Adrenal gland (tissue), 12 donors: ENCODE data around the gene SLC35F6. TPM values are rescaled to one million over a fixed set of nuclear protein-coding genes. Genes with fewer than 3 reads are reported as not detected.

Experiments
- DNase-seq, 7 donors: peaks; one replicate each; pipeline ENCODE4 v3.0.0-alpha.2; 2019 to 2020
- H3K27ac ChIP-seq, 5 donors: fragments of 200-600 bp; sonication (generic) in 4 of 5; 1 replicate in 3 of 5; 2 replicates in 2 of 5; pipeline versions ENCODE4 v1.5.1 to v1.8.0; 2016 to 2020; ENCODE audit warnings: mild to moderate bottlenecking in 1 of 5
- H3K27me3 ChIP-seq: fragments of 200-600 bp; 2 replicates; pipeline ENCODE4 v1.8.0; 2021
- H3K36me3 ChIP-seq, 2 donors: fragments of 200-600 bp; replicated peaks in 1 of 2; 1 replicate in 1 of 2; 2 replicates in 1 of 2; pipeline versions ENCODE4 v1.5.1 to v1.8.0; 2018 to 2022
- H3K4me1 ChIP-seq, 2 donors: fragments of 200-600 bp; replicated peaks in 1 of 2; 1 replicate in 1 of 2; 2 replicates in 1 of 2; pipeline versions ENCODE4 v1.5.1 to v1.8.0; 2018 to 2021
- H3K4me3 ChIP-seq, 4 donors: fragments of 200-600 bp; sonication (generic) in 3 of 4; one replicate each; pipeline ENCODE4 v1.5.1; 2016 to 2018
- H3K9me3 ChIP-seq, 3 donors: fragments of 200-600 bp; sonication (generic) in 1 of 3; replicated peaks in 1 of 3; 1 replicate in 2 of 3; 2 replicates in 1 of 3; pipeline versions ENCODE4 v1.5.1 to v1.8.0; 2016 to 2021
- POLR2A ChIP-seq, 2 donors: fragments of 450-650 bp; IDR thresholded peaks; one replicate each; pipeline ENCODE4 v1.6.1; 2017; ENCODE audit warnings: antibody characterized with exemption in 2 of 2, mild to moderate bottlenecking in 2 of 2, moderate library complexity in 1 of 2
- WGBS, 4 donors: extraction: QIAGEN DNeasy Blood & Tissue Kit in 2 of 4; methylation state at CpG; one replicate each; pipeline versions ENCODE4 v1.1.5 to v1.1.7; 2013 to 2017; 5-methylcytosine and 5-hydroxymethylcytosine counted together
- intact Hi-C, 2 donors: fragments of 100-400 bp; cut with DNase I; formaldehyde crosslinking; loops; one replicate each; pipeline versions ENCODE4 v1.14.1 to v1.15.0; 2022 to 2023
- polyA plus RNA-seq, 3 donors: library from polyadenylated mRNA; stranded (reverse); fragments of 200-250 nt in 2 of 3; fragments of 350-450 nt in 1 of 3; fragmentation: Illumina TruSeq in 1 of 3; extraction: RNeasy Lipid Tissue Mini Kit (QIAGEN cat#74804) in 1 of 3; gene quantifications; one replicate each; pipeline ENCODE4 v1.2.3, GENCODE V29; 2013 to 2014
- total RNA-seq, 9 donors: library from RNA; depleted of rRNA in 4 of 9; stranded (reverse); fragments of >200 nt in 4 of 9; fragments of 120-200 nt in 1 of 9; fragmentation: NEBNext Ultra II Directional in 1 of 9; extraction: Animal tissue kit (Norgen Biotek cat#: 25700) in 1 of 9; gene quantifications; one replicate each; pipeline versions ENCODE4 v1.1.0 to v1.2.4, GENCODE V29; 2013 to 2023
- TF ChIP-seq, protein P1 (sequence below), 6 experiments: fragments of 450-650 bp in 4 of 6; fragments of 200-600 bp in 2 of 6; sonication (generic) in 1 of 6; IDR thresholded peaks; 1 replicate in 5 of 6; 2 replicates in 1 of 6; pipeline versions ENCODE4 v1.5.1 to v1.8.0; 2016 to 2021; ENCODE audit warnings: antibody characterized with exemption in 6 of 6, mild to moderate bottlenecking in 2 of 6, moderate library complexity in 1 of 6
- donor health status: healthy with polysubstance abuse.
- donor health status: Bipolar disorder and iron deficiency.
- donor health status: DM: yes; HTN: yes; CAD: no.
- donor health status: DM: no; HTN: no; CAD: no.
- donor health status: DM: no; HTN: no; CAD: no.
- donor health status: DM: yes; HTN: yes; CAD: no.

SLC35F6 gene
- total and polyA plus RNA-seq, 12 donors = 20.0 to 92.4 (median 56.7) TPM

DNA sequence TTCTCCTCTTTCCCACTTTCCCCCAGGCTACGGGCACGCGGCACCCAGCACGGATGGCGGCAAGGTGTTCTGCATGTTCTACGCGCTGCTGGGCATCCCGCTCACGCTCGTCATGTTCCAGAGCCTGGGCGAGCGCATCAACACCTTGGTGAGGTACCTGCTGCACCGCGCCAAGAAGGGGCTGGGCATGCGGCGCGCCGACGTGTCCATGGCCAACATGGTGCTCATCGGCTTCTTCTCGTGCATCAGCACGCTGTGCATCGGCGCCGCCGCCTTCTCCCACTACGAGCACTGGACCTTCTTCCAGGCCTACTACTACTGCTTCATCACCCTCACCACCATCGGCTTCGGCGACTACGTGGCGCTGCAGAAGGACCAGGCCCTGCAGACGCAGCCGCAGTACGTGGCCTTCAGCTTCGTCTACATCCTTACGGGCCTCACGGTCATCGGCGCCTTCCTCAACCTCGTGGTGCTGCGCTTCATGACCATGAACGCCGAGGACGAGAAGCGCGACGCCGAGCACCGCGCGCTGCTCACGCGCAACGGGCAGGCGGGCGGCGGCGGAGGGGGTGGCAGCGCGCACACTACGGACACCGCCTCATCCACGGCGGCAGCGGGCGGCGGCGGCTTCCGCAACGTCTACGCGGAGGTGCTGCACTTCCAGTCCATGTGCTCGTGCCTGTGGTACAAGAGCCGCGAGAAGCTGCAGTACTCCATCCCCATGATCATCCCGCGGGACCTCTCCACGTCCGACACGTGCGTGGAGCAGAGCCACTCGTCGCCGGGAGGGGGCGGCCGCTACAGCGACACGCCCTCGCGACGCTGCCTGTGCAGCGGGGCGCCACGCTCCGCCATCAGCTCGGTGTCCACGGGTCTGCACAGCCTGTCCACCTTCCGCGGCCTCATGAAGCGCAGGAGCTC lies 36.2 kb upstream of the SLC35F6 start:
- peak in 2 of 7 donors; percentile 19 to 24 for DNase-seq
- intact Hi-C loops = no loop called here

DNA sequence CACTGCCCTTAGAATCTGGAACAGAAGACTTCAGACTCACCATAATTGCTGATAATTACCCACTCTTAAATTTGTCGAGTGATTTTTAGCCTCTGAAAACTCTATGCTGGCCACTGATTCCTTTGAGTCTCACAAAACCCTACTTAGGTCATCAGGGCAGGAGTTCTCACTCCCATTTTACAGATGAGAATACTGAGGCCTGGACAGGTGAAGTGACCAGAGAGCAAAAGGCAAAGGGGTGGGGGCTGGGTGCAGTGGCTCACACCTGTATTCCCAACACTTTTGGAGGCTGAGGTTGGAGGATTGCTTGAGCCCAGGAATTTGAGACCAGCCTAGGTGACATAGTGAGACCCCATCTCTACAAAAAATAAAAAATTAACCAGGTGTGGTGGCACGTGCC lies 34.8 kb upstream of the SLC35F6 start:
- Histone ChIP-seq H3K36me3 (peaks cover 0 to 36% of the 10 kb centered on the region in 2 donors), H3K27me3 (no peaks in the 10 kb centered on the region), H3K4me3 (no peak overlapping the region), H3K9me3 (no peaks in the 10 kb centered on the region), H3K27ac (peak overlapping the region; percentile 16 to 73 (median 52)), H3K4me1 (peaks cover 26 to 42% of the 10 kb centered on the region in 2 donors)
- TF ChIP-seq, protein P1, sequence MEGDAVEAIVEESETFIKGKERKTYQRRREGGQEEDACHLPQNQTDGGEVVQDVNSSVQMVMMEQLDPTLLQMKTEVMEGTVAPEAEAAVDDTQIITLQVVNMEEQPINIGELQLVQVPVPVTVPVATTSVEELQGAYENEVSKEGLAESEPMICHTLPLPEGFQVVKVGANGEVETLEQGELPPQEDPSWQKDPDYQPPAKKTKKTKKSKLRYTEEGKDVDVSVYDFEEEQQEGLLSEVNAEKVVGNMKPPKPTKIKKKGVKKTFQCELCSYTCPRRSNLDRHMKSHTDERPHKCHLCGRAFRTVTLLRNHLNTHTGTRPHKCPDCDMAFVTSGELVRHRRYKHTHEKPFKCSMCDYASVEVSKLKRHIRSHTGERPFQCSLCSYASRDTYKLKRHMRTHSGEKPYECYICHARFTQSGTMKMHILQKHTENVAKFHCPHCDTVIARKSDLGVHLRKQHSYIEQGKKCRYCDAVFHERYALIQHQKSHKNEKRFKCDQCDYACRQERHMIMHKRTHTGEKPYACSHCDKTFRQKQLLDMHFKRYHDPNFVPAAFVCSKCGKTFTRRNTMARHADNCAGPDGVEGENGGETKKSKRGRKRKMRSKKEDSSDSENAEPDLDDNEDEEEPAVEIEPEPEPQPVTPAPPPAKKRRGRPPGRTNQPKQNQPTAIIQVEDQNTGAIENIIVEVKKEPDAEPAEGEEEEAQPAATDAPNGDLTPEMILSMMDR (IDR thresholded peaks at IDR 0.05) = no peak
- TF ChIP-seq POLR2A (IDR thresholded peaks at IDR 0.05) = no peak
- 81 to 95% (median 86%) methylated on average over 2 of the region's 2 CpGs for WGBS, 4 donors
- DNase-seq = peak in 1 of 7 donors; percentile 14
- intact Hi-C loops = no loop called here

More for the DNA sequence above, 36.2 kb upstream of the SLC35F6 start:
- WGBS, 4 donors = 63 to 89% (median 76%) methylated on average over 54 to 101 of the region's 101 CpGs
- no peak for TF ChIP-seq POLR2A (IDR thresholded peaks at IDR 0.05)
- TF ChIP-seq, protein P1 (IDR thresholded peaks at IDR 0.05) = peak in 1 of 6 experiments; percentile 9
- H3K27me3 ChIP-seq = no peaks in the 10 kb centered on the region
- H3K27ac ChIP-seq = peak overlapping the region in 2 of 5 donors; percentile 98 to 99
- no peaks in the 10 kb centered on the region for H3K9me3 ChIP-seq
- H3K4me1 ChIP-seq = peaks cover 38 to 55% of the 10 kb centered on the region in 2 donors
- H3K4me3 ChIP-seq = no peak overlapping the region
- H3K36me3 ChIP-seq = peaks cover 0 to 36% of the 10 kb centered on the region in 2 donors

DNA sequence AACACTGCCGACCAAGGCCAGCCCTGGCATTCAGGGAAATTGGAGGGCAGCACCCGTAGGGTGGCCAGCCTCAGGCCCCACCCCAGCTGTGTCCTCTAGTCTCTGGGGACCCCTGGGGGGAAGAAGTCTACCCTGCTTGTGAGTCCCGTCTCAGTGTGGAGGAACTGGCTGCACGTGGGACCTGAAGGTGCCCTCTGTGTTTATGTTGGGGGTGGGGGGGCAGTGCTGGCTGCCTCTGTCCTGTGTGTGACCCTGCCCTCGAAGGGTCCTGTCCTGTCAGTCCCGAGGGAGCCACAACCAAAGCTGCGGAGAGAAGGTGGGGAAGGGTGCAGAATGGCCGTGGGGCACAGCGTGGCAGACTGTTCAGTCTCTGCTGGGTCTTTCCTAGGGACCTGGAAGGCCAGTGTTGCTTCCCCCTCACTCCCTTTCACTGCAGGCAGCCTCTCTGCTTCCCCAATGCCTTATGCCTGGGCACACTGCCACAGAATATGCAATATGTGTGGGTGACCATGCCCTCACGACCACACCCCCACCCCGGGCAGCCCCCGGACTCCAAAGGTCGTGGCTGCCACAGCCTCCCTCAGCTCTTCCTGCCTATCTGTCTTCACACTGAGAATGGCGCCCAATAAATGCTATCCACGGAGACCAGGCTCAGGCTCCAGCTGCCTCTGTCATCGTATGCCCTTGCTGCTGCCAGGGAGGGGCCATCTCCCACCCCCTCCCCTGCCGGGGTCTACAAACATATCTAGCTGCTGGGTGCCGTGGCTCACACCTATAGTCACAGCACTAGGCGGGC lies 33.3 kb upstream of the SLC35F6 start:
- peak in 3 of 7 donors; percentile 33 to 55 (median 49) for DNase-seq
- intact Hi-C loops = loop anchor here in 1 of 2 donors (10.0 kb wide), 1 partner anchor 486 kb away; the partner anchor contains the start of genes HADHA and HADHB
- no peaks in the 10 kb centered on the region for H3K9me3 ChIP-seq
- WGBS, 4 donors = 34 to 63% (median 50%) methylated on average over 9 to 19 of the region's 19 CpGs
- H3K36me3 ChIP-seq = peaks cover 0 to 36% of the 10 kb centered on the region in 2 donors
- peaks cover 16 to 34% of the 10 kb centered on the region in 2 donors for H3K4me1 ChIP-seq
- H3K27ac ChIP-seq = peak overlapping the region in 4 of 5 donors; percentile 52 to 82 (median 64)
- no peak for TF ChIP-seq POLR2A (IDR thresholded peaks at IDR 0.05)
- TF ChIP-seq, protein P1 (IDR thresholded peaks at IDR 0.05) = no peak
- no peaks in the 10 kb centered on the region for H3K27me3 ChIP-seq
- H3K4me3 ChIP-seq = no peak overlapping the region
